Neural cell (in vitro differentiated cells): ENCODE data around the gene TCF15. TPM values are rescaled to one million over a fixed set of nuclear protein-coding genes. Genes with fewer than 3 reads are reported as not detected.

Source experiments
- H2AFZ ChIP-seq: fragments of 200-600, 300-800 bp; sonication (generic), shearing (Covaris generic); 2 replicates; pipeline ENCODE4 v1.6.0; 2014; ENCODE audit warnings: low read depth, mild to moderate bottlenecking, antibody characterized with exemption, low read length, moderate library complexity
- H3F3A ChIP-seq: fragments of 200-600 bp; shearing (Covaris generic); 2 replicates; pipeline ENCODE4 v1.6.1; 2016; ENCODE audit warnings: mild to moderate bottlenecking, moderate library complexity, mixed read lengths, antibody characterized with exemption, low read length; ENCODE audit not compliant: insufficient read depth, poor library complexity, severe bottlenecking
- H3K27ac ChIP-seq: fragments of 200-600, 300-800 bp; sonication (generic), shearing (Covaris generic); 2 replicates; pipeline ENCODE4 v1.5.1; 2014; ENCODE audit warnings: mild to moderate bottlenecking, low read length, moderate library complexity
- H3K27me3 ChIP-seq: fragments of 300-800, 200-600 bp; sonication (generic), shearing (Covaris generic); 2 replicates; pipeline ENCODE4 v1.6.0; 2014; ENCODE audit warnings: mild to moderate bottlenecking, low read depth, low read length, moderate library complexity; ENCODE audit not compliant: insufficient read depth
- H3K36me3 ChIP-seq: fragments of 300-800, 200-600 bp; sonication (generic), shearing (Covaris generic); 2 replicates; pipeline ENCODE4 v1.5.1; 2014; ENCODE audit warnings: mild to moderate bottlenecking, antibody characterized with exemption, low read length, moderate library complexity; ENCODE audit not compliant: insufficient read depth
- H3K4me2 ChIP-seq: fragments of 300-800, 200-600 bp; sonication (generic), shearing (Covaris generic); 2 replicates; pipeline ENCODE4 v1.6.0; 2014; ENCODE audit warnings: mild to moderate bottlenecking, low read length
- H3K4me3 ChIP-seq: fragments of 300-800, 200-600 bp; sonication (generic), shearing (Covaris generic); 2 replicates; pipeline ENCODE4 v1.5.1; 2014; ENCODE audit warnings: mild to moderate bottlenecking, low read length, moderate library complexity
- H3K79me2 ChIP-seq: fragments of 200-600 bp; shearing (Covaris generic); replicated peaks from 2 replicates; pipeline ENCODE4 v1.6.0; 2014; ENCODE audit warnings: mild to moderate bottlenecking, low read length, moderate library complexity; ENCODE audit not compliant: insufficient read depth
- H3K9ac ChIP-seq: fragments of 300-800, 200-600 bp; sonication (generic), shearing (Covaris generic); 2 replicates; pipeline ENCODE4 v1.6.1; 2016; ENCODE audit warnings: mild to moderate bottlenecking, low read length, mixed read lengths
- H3K9me2 ChIP-seq: fragments of 200-600 bp; shearing (Covaris generic); 2 replicates; pipeline ENCODE4 v1.6.1; 2016; ENCODE audit warnings: mild to moderate bottlenecking, low read length, mixed read lengths; ENCODE audit not compliant: insufficient read depth
- H3K9me3 ChIP-seq: fragments of 200-600, 300-800 bp; sonication (generic), shearing (Covaris generic); 2 replicates; pipeline ENCODE4 v1.6.1; 2016; ENCODE audit warnings: mild to moderate bottlenecking, mixed run types, low read length, moderate library complexity, mixed read lengths
- H4K20me1 ChIP-seq: fragments of 200-600 bp; shearing (Covaris generic); 2 replicates; pipeline ENCODE4 v1.6.1; 2016; ENCODE audit warnings: mild to moderate bottlenecking, mixed run types; ENCODE audit not compliant: insufficient read depth
- EP300 ChIP-seq: fragments of 450-650 bp; conservative IDR thresholded peaks from 2 replicates; pipeline ENCODE4 v1.6.1; 2014; ENCODE audit warnings: antibody characterized with exemption, mild to moderate bottlenecking, moderate library complexity; ENCODE audit not compliant: poor library complexity, severe bottlenecking
- EZH2 ChIP-seq: fragments of 200-600, 300-800 bp; shearing (Covaris generic), sonication (generic); IDR thresholded peaks from 2 replicates; pipeline ENCODE4 v1.6.1; 2014; ENCODE audit warnings: antibody characterized with exemption, low read length, borderline replicate concordance, mild to moderate bottlenecking; ENCODE audit not compliant: insufficient read depth, poor library complexity, severe bottlenecking
- MXI1 ChIP-seq: fragments of 450-650 bp; conservative IDR thresholded peaks from 2 replicates; pipeline ENCODE4 v1.6.1; 2014; ENCODE audit warnings: antibody characterized with exemption, mild to moderate bottlenecking; ENCODE audit not compliant: poor library complexity, severe bottlenecking
- POLR2AphosphoS5 ChIP-seq: IDR thresholded peaks from 2 replicates; pipeline ENCODE4 v1.6.1; 2012
- RAD21 ChIP-seq: fragments of 450-650 bp; conservative IDR thresholded peaks from 2 replicates; pipeline ENCODE4 v1.6.1; 2014; ENCODE audit warnings: antibody characterized with exemption, mild to moderate bottlenecking, moderate library complexity
- SMC3 ChIP-seq: fragments of 450-650 bp; conservative IDR thresholded peaks from 2 replicates; pipeline ENCODE4 v1.6.1; 2014; ENCODE audit warnings: antibody characterized with exemption, mild to moderate bottlenecking, moderate library complexity; ENCODE audit not compliant: poor library complexity
- TAF1 ChIP-seq: IDR thresholded peaks from 2 replicates; pipeline ENCODE4 v1.6.1; 2012; ENCODE audit warnings: low read depth
- polyA plus RNA-seq: library from polyadenylated mRNA; depleted of rRNA; stranded (reverse); fragments of >200 nt; gene quantifications from 2 replicates; pipeline ENCODE4 v1.2.3, GENCODE V29; 2014
- TF ChIP-seq, protein P1 (sequence below): fragments of 450-650 bp; IDR thresholded peaks from 2 replicates; pipeline ENCODE4 v1.5.1; 2014; ENCODE audit warnings: antibody characterized with exemption, mild to moderate bottlenecking, moderate library complexity; ENCODE audit not compliant: poor library complexity, severe bottlenecking
- TF ChIP-seq, protein P2 (sequence below): IDR thresholded peaks from 2 replicates; pipeline ENCODE4 v1.6.1; 2012; ENCODE audit warnings: borderline replicate concordance

TCF15 gene
- polyA plus RNA-seq, 1 donor from 2014 or later, result not detected

DNA sequence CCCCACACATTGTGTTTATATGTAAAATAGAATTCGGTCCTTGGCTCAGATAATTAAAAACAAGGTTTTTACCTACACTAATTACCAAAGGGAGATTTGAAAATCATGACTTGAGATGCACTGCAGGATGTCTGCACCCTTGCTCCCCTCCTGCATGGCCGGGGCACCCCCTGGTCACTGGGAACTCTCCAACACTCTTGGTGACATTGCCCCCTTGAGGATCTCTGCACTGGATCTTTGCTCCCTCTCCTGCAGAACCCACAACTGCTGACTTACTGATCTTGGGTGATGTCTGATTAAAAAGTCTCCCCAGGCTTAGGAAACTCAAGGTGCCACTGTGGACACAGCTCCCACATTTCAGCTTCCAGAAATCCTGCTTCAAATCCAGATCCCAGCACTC is 49.4 kb downstream of the TCF15 start:
- no peaks in the 10 kb centered on the region for H3K9me2 ChIP-seq
- H3K79me2 ChIP-seq, result no peaks in the 10 kb centered on the region
- H4K20me1 ChIP-seq, result no peaks in the 10 kb centered on the region
- H2AFZ ChIP-seq, result no peak overlapping the region
- H3K9me3 ChIP-seq, result no peaks in the 10 kb centered on the region
- TF ChIP-seq MXI1 (no peak), RAD21 (no peak), EZH2 (no peak), EP300 (no peak), POLR2AphosphoS5 (no peak), TAF1 (no peak), SMC3 (no peak)
- TF ChIP-seq, protein P1, sequence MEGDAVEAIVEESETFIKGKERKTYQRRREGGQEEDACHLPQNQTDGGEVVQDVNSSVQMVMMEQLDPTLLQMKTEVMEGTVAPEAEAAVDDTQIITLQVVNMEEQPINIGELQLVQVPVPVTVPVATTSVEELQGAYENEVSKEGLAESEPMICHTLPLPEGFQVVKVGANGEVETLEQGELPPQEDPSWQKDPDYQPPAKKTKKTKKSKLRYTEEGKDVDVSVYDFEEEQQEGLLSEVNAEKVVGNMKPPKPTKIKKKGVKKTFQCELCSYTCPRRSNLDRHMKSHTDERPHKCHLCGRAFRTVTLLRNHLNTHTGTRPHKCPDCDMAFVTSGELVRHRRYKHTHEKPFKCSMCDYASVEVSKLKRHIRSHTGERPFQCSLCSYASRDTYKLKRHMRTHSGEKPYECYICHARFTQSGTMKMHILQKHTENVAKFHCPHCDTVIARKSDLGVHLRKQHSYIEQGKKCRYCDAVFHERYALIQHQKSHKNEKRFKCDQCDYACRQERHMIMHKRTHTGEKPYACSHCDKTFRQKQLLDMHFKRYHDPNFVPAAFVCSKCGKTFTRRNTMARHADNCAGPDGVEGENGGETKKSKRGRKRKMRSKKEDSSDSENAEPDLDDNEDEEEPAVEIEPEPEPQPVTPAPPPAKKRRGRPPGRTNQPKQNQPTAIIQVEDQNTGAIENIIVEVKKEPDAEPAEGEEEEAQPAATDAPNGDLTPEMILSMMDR, result no peak
- TF ChIP-seq, protein P2, sequence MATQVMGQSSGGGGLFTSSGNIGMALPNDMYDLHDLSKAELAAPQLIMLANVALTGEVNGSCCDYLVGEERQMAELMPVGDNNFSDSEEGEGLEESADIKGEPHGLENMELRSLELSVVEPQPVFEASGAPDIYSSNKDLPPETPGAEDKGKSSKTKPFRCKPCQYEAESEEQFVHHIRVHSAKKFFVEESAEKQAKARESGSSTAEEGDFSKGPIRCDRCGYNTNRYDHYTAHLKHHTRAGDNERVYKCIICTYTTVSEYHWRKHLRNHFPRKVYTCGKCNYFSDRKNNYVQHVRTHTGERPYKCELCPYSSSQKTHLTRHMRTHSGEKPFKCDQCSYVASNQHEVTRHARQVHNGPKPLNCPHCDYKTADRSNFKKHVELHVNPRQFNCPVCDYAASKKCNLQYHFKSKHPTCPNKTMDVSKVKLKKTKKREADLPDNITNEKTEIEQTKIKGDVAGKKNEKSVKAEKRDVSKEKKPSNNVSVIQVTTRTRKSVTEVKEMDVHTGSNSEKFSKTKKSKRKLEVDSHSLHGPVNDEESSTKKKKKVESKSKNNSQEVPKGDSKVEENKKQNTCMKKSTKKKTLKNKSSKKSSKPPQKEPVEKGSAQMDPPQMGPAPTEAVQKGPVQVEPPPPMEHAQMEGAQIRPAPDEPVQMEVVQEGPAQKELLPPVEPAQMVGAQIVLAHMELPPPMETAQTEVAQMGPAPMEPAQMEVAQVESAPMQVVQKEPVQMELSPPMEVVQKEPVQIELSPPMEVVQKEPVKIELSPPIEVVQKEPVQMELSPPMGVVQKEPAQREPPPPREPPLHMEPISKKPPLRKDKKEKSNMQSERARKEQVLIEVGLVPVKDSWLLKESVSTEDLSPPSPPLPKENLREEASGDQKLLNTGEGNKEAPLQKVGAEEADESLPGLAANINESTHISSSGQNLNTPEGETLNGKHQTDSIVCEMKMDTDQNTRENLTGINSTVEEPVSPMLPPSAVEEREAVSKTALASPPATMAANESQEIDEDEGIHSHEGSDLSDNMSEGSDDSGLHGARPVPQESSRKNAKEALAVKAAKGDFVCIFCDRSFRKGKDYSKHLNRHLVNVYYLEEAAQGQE, result no peak
- no peak overlapping the region for H3K9ac ChIP-seq
- no peak overlapping the region for H3K4me3 ChIP-seq
- H3K4me2 ChIP-seq, result no peak overlapping the region
- H3F3A ChIP-seq, result no peaks in the 10 kb centered on the region
- H3K36me3 ChIP-seq, result no peaks in the 10 kb centered on the region
- H3K27me3 ChIP-seq, result no peaks in the 10 kb centered on the region
- no peak overlapping the region for H3K27ac ChIP-seq

DNA sequence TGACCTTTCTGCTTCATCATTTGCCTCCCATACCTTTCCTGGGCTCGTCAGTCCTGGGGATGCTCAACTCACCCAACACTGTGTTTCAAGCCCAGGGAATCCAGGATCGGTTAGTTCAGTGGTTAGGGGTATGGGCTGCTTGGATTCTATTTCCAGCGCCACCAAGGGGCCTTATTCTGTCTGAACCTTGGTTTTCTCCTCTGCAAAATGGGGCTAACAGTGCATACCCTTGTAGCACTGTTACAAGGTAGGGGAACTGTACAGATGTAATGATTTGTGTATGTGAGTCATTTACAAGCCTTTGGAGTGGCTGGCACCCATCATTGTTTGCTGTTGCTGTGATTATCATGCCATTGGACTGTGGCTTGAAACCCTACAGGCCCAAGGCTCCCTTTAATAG is 52.0 kb downstream of the TCF15 start:
- Histone ChIP-seq H3K27me3 (no peaks in the 10 kb centered on the region), H4K20me1 (no peaks in the 10 kb centered on the region), H2AFZ (no peak overlapping the region), H3K4me2 (no peak overlapping the region), H3K79me2 (no peaks in the 10 kb centered on the region), H3K9ac (no peak overlapping the region), H3K4me3 (no peak overlapping the region), H3K9me2 (no peaks in the 10 kb centered on the region), H3K27ac (no peak overlapping the region), H3F3A (no peaks in the 10 kb centered on the region), H3K9me3 (no peaks in the 10 kb centered on the region), H3K36me3 (no peaks in the 10 kb centered on the region)
- TF ChIP-seq RAD21 (no peak), POLR2AphosphoS5 (no peak), EZH2 (no peak), TAF1 (no peak), MXI1 (no peak), EP300 (no peak), SMC3 (no peak)
- TF ChIP-seq, protein P2, result no peak
- TF ChIP-seq, protein P1, result no peak
